B cell (primary cell): Measurements from ENCODE around the gene SLC23A3. TPM values are rescaled to one million over a fixed set of nuclear protein-coding genes. Genes with fewer than 3 reads are reported as not detected.
A peak's percentile ranks its signal among the peaks of the same experiment; 100 is the strongest.

Source experiments
- ATAC-seq: fragments of 200-7000 bp; cut with Tn5 transposase; one replicate; pipeline ENCODE4 v1.10.0; 2021; ENCODE audit warnings: low read depth, mild to moderate bottlenecking, moderate number of reproducible peaks, moderate library complexity
- CTCF ChIA-PET: fragments of 350-600 bp; sonication (Branson Sonifier 250); formaldehyde crosslinking; loops from one replicate; lab custom pipeline; 2021; ENCODE audit warnings: antibody characterized with exemption, inconsistent platforms; lab: Charles Lee
- POLR2A ChIA-PET: fragments of 350-600 bp; sonication (Branson Sonifier 250); formaldehyde crosslinking; loops from one replicate; lab custom pipeline; 2021; ENCODE audit warnings: antibody characterized with exemption; lab: Charles Lee
- DNase-seq: peaks from one replicate; pipeline ENCODE4 v3.0.0; 2013
- H2AFZ ChIP-seq: 2 replicates; pipeline ENCODE4 v1.6.1; 2012; ENCODE audit warnings: mild to moderate bottlenecking, low read depth, low read length; ENCODE audit not compliant: insufficient read depth, poor library complexity, severe bottlenecking
- H3K27ac ChIP-seq, 2 donors: 1 replicate in 1 of 2; 2 replicates in 1 of 2; pipeline ENCODE4 v1.5.1; 2012 to 2013; ENCODE audit warnings: low read length in 2 of 2, mild to moderate bottlenecking in 2 of 2, moderate library complexity in 1 of 2
- H3K27me3 ChIP-seq, 4 experiments: fragments of 200-600 bp in 1 of 4; sonication (generic) in 1 of 4; replicated peaks in 1 of 4; 1 replicate in 2 of 4; 2 replicates in 2 of 4; pipeline versions ENCODE4 v1.6.1 to v1.7.0; 2013 to 2016; ENCODE audit warnings: low read length in 3 of 4, mild to moderate bottlenecking in 2 of 4, mixed read lengths in 1 of 4, moderate library complexity in 1 of 4; ENCODE audit not compliant: insufficient read depth in 4 of 4, control insufficient read depth in 3 of 4; ENCODE audit errors: control extremely low read depth in 1 of 4
- H3K36me3 ChIP-seq, 2 experiments: replicated peaks in 1 of 2; 1 replicate in 1 of 2; 2 replicates in 1 of 2; pipeline versions ENCODE4 v1.6.1 to v1.7.1; 2013; ENCODE audit warnings: low read length in 1 of 2; ENCODE audit not compliant: insufficient read depth in 2 of 2, control insufficient read depth in 1 of 2; ENCODE audit errors: control extremely low read depth in 1 of 2, extremely low read depth in 1 of 2
- H3K4me1 ChIP-seq, 2 donors: fragments of 200-600 bp in 1 of 2; sonication (generic) in 1 of 2; 1 replicate in 1 of 2; 2 replicates in 1 of 2; pipeline versions ENCODE4 v1.5.1 to v1.6.1; 2013 to 2017; ENCODE audit warnings: low read length in 2 of 2; ENCODE audit not compliant: control insufficient read depth in 2 of 2, insufficient read depth in 2 of 2
- H3K4me2 ChIP-seq: replicated peaks from 2 replicates; pipeline ENCODE3; 2012; ENCODE audit warnings: mild to moderate bottlenecking, low read depth, low read length; ENCODE audit not compliant: poor library complexity, severe bottlenecking
- H3K4me3 ChIP-seq, 5 experiments: fragments of 200-600 bp in 1 of 5; sonication (generic) in 1 of 5; 1 replicate in 3 of 5; 2 replicates in 2 of 5; pipeline versions ENCODE4 v1.5.1 to v1.7.0; 2011 to 2016; ENCODE audit warnings: low read length in 4 of 5, mild to moderate bottlenecking in 4 of 5, low read depth in 2 of 5, control low read depth in 1 of 5, moderate library complexity in 1 of 5; ENCODE audit not compliant: insufficient read depth in 1 of 5; ENCODE audit errors: control extremely low read depth in 1 of 5, extremely low read depth in 1 of 5
- H3K79me2 ChIP-seq: fragments of 200-600 bp; sonication (generic); one replicate; pipeline ENCODE4 v1.6.0; 2016; ENCODE audit warnings: low read length; ENCODE audit not compliant: control insufficient read depth, insufficient read depth
- H3K9ac ChIP-seq: fragments of 200-600 bp; sonication (generic); 2 replicates; pipeline ENCODE4 v1.6.1; 2017; ENCODE audit warnings: mild to moderate bottlenecking, low read length, moderate library complexity
- H3K9me3 ChIP-seq, 3 donors: one replicate each; pipeline versions ENCODE4 v1.6.1 to v1.7.1; 2013; ENCODE audit warnings: low read length in 2 of 3; ENCODE audit not compliant: control insufficient read depth in 2 of 3, insufficient read depth in 1 of 3; ENCODE audit errors: control extremely low read depth in 1 of 3
- H4K20me1 ChIP-seq: 2 replicates; pipeline ENCODE4 v1.6.0; 2012; ENCODE audit warnings: mild to moderate bottlenecking, low read length; ENCODE audit not compliant: insufficient read depth, control insufficient read depth, poor library complexity, severe bottlenecking
- H3K27ac Mint-ChIP-seq: one replicate; pipeline ENCODE4 v1.8.0; 2021; ENCODE audit warnings: mixed read lengths
- H3K27me3 Mint-ChIP-seq: one replicate; pipeline ENCODE4 v1.8.0; 2021; ENCODE audit warnings: mixed read lengths
- H3K4me1 Mint-ChIP-seq: one replicate; pipeline ENCODE4 v1.8.0; 2021; ENCODE audit warnings: mixed read lengths
- H3K4me3 Mint-ChIP-seq: one replicate; pipeline ENCODE4 v1.8.0; 2021; ENCODE audit warnings: mixed read lengths
- H3K9me3 Mint-ChIP-seq: one replicate; pipeline ENCODE4 v1.8.0; 2022; ENCODE audit warnings: mixed read lengths; ENCODE audit not compliant: insufficient read depth
- CTCF ChIP-seq: fragments of 200-600 bp; IDR thresholded peaks from one replicate; pipeline ENCODE4 v1.8.0; 2022; ENCODE audit warnings: antibody characterized with exemption, mild to moderate bottlenecking
- EZH2 ChIP-seq: IDR thresholded peaks from 2 replicates; pipeline ENCODE4 v1.6.1; 2012; ENCODE audit warnings: borderline replicate concordance, low read depth, mild to moderate bottlenecking, moderate library complexity, low read length; ENCODE audit not compliant: insufficient read depth, poor library complexity, severe bottlenecking
- WGBS: methylation state at CpG from one replicate; pipeline ENCODE4 v1.1.5; 2013; ENCODE audit warnings: missing lambda C conversion rate; ENCODE audit not compliant: insufficient coverage; 5-methylcytosine and 5-hydroxymethylcytosine counted together
- intact Hi-C: fragments of 100-400 bp; cut with micrococcal nuclease; formaldehyde crosslinking; loops from one replicate; pipeline ENCODE4 v1.10.0; 2022
- polyA plus RNA-seq: library from polyadenylated mRNA; depleted of rRNA; stranded (reverse); fragments of >200 nt; gene quantifications from 2 replicates; pipeline ENCODE4 v1.2.3, GENCODE V29; 2012
- total RNA-seq, 2 donors: library from RNA; stranded (reverse); fragments of 120-200 nt in 1 of 2; gene quantifications; 1 replicate in 1 of 2; 2 replicates in 1 of 2; pipeline versions ENCODE4 v1.2.3 to v1.2.4, GENCODE V29; 2013 to 2022

The SLC23A3 gene
- total and polyA plus RNA-seq, 2 donors (not counting 1 experiment from before 2014, with no cell fraction given) = 2.4 to 15.2 TPM

- POLR2A ChIA-PET = interaction anchor here (0.5 to 4.0 kb wide), 4 partner anchors 12 to 101 kb away, joined by 3 to 46 read pairs (median 22); partner anchors contain the start of genes DNAJB2 and ZFAND2B
- Mint-ChIP-seq H3K9me3 (no peaks in the 10 kb centered on the region), H3K27ac (peak overlapping the region; percentile 88), H3K4me3 (peak overlapping the region; percentile 88), H3K27me3 (no peaks in the 10 kb centered on the region), H3K4me1 (peaks cover 44% of the 10 kb centered on the region)
- TF ChIP-seq EZH2 (no peak), CTCF (peak; percentile 15)
- H3K4me3 ChIP-seq = peak overlapping the region; percentile 69 to 97 (median 87)
- intact Hi-C loops = loop anchor here (1.0 to 5.0 kb wide), 3 partner anchors 28 to 961 kb away; partner anchors contain the start of genes ARPC2, GMPPA and ZFAND2B
- no peaks in the 10 kb centered on the region for H3K27me3 ChIP-seq
- H4K20me1 ChIP-seq = peaks cover 52% of the 10 kb centered on the region
- WGBS = 1% methylated on average over 40 of the region's 45 CpGs
- H3K4me1 ChIP-seq = peaks cover 17 to 48% of the 10 kb centered on the region in 2 donors
- DNase-seq (no peak), ATAC-seq (peak; percentile 4)
- peaks cover 4 to 58% of the 10 kb centered on the region in 2 experiments for H3K36me3 ChIP-seq
- peak overlapping the region in 1 of 2 donors; percentile 94 for H3K27ac ChIP-seq
- no peaks in the 10 kb centered on the region for H3K9me3 ChIP-seq
- peaks cover 56% of the 10 kb centered on the region for H3K79me2 ChIP-seq
- peak overlapping the region; percentile 83 for H2AFZ ChIP-seq
- peak overlapping the region; percentile 83 for H3K4me2 ChIP-seq
- CTCF ChIA-PET = interaction anchor here (1.2 to 3.1 kb wide), 4 partner anchors 8 to 116 kb away, joined by 3 to 18 read pairs (median 8); partner anchors contain the start of genes NHEJ1 and SLC23A3
- peak overlapping the region; percentile 97 for H3K9ac ChIP-seq
These were observed 8.7 kb upstream of the SLC23A3 start for GRCh38 chr2:219178377-219179175.
